DOHH2 (cell line): ENCODE results near the gene MRPS7.

ENCODE experiments used
- H3F3A ChIP-seq: fragments of 200-600 bp; sonication (generic), shearing (Covaris generic); 2 replicates; pipeline ENCODE4 v1.6.0; 2016; ENCODE audit warnings: antibody characterized with exemption, mild to moderate bottlenecking; ENCODE audit not compliant: control insufficient read depth, insufficient read depth
- H3K27ac ChIP-seq: fragments of 200-600 bp; sonication (generic); 2 replicates; pipeline ENCODE4 v1.5.1; 2014; ENCODE audit warnings: low read depth, mild to moderate bottlenecking, low read length, moderate library complexity
- H3K27me3 ChIP-seq: fragments of 200-600 bp; sonication (generic); 2 replicates; pipeline ENCODE4 v1.6.1; 2014; ENCODE audit warnings: mild to moderate bottlenecking, low read length, mixed read lengths; ENCODE audit not compliant: control insufficient read depth
- H3K36me3 ChIP-seq: fragments of 200-600 bp; sonication (generic); 2 replicates; pipeline ENCODE4 v1.6.1; 2014; ENCODE audit warnings: mild to moderate bottlenecking, low read length, moderate library complexity, mixed read lengths; ENCODE audit not compliant: control insufficient read depth
- H3K4me1 ChIP-seq: fragments of 200-600 bp; sonication (generic); 2 replicates; pipeline ENCODE4 v1.6.1; 2014; ENCODE audit warnings: mild to moderate bottlenecking, low read length, mixed read lengths; ENCODE audit not compliant: control insufficient read depth
- H3K4me2 ChIP-seq: fragments of 200-600 bp; sonication (generic); 2 replicates; pipeline ENCODE4 v1.6.0; 2014; ENCODE audit warnings: mild to moderate bottlenecking, low read length, moderate library complexity
- H3K4me3 ChIP-seq: fragments of 200-600 bp; sonication (generic); 2 replicates; pipeline ENCODE4 v1.5.1; 2014; ENCODE audit warnings: mild to moderate bottlenecking, low read length, mixed read lengths
- H3K79me2 ChIP-seq: fragments of 200-600 bp; sonication (generic); 2 replicates; pipeline ENCODE4 v1.6.1; 2014; ENCODE audit warnings: mild to moderate bottlenecking, low read length, mixed read lengths; ENCODE audit not compliant: control insufficient read depth
- H3K9me2 ChIP-seq: fragments of 200-600 bp; sonication (generic); replicated peaks from 2 replicates; pipeline ENCODE4 v1.6.1; 2014; ENCODE audit warnings: mild to moderate bottlenecking, low read length, mixed read lengths; ENCODE audit not compliant: control insufficient read depth
- H3K9me3 ChIP-seq: fragments of 200-600 bp; sonication (generic); 2 replicates; pipeline ENCODE4 v1.6.1; 2014; ENCODE audit warnings: antibody characterized with exemption, low read length, mixed read lengths; ENCODE audit not compliant: control insufficient read depth, insufficient read depth
- H4K20me1 ChIP-seq: fragments of 200-600 bp; sonication (generic); 2 replicates; pipeline ENCODE4 v1.6.0; 2014; ENCODE audit warnings: low read depth, mild to moderate bottlenecking, antibody characterized with exemption, low read length, moderate library complexity; ENCODE audit not compliant: control insufficient read depth, insufficient read depth
- CTCF ChIP-seq: fragments of 200-600 bp; sonication (generic); IDR thresholded peaks from one replicate; pipeline ENCODE4 v1.5.1; 2014; ENCODE audit warnings: antibody characterized with exemption, mild to moderate bottlenecking, low read depth, low read length; ENCODE audit not compliant: poor library complexity, severe bottlenecking
- EZH2phosphoT487 ChIP-seq: fragments of 200-600 bp; sonication (generic); IDR thresholded peaks from 2 replicates; pipeline ENCODE4 v1.6.1; 2017; ENCODE audit warnings: borderline replicate concordance, mild to moderate bottlenecking, antibody characterized with exemption, low read length, moderate library complexity, mixed read lengths

The MRPS7 gene

GRCh38 chr17:75239778-75240393 lies 21.8 kb upstream of the MRPS7 start:
- H4K20me1 ChIP-seq: peaks cover 4% of the 10 kb centered on the region; the same call in 1 of the 2 replicates
- H3K4me1 ChIP-seq: peaks cover 23% of the 10 kb centered on the region
- H3K27ac ChIP-seq: no peak overlapping the region
- H3K4me3 ChIP-seq: no peak overlapping the region
- peaks cover 95% of the 10 kb centered on the region for H3K36me3 ChIP-seq
- TF ChIP-seq CTCF (no peak), EZH2phosphoT487 (no peak)
- H3F3A ChIP-seq: peaks cover 11% of the 10 kb centered on the region; the same call in 1 of the 2 replicates
- H3K27me3 ChIP-seq: no peaks in the 10 kb centered on the region
- H3K79me2 ChIP-seq: no peaks in the 10 kb centered on the region
- H3K4me2 ChIP-seq: no peak overlapping the region
- H3K9me2 ChIP-seq: no peaks in the 10 kb centered on the region
- H3K9me3 ChIP-seq: no peaks in the 10 kb centered on the region

- TF ChIP-seq CTCF (peak; percentile 100), EZH2phosphoT487 (no peak)
- Histone ChIP-seq H3K27me3 (no peaks in the 10 kb centered on the region), H3K36me3 (peaks cover 95% of the 10 kb centered on the region), H3K79me2 (no peaks in the 10 kb centered on the region), H3K4me2 (no peak overlapping the region), H3K4me1 (peaks cover 30% of the 10 kb centered on the region), H3K9me2 (no peaks in the 10 kb centered on the region), H4K20me1 (peaks cover 4% of the 10 kb centered on the region; the same call in 1 of the 2 replicates), H3K4me3 (no peak overlapping the region), H3K27ac (no peak overlapping the region), H3F3A (peaks cover 6% of the 10 kb centered on the region; the same call in 1 of the 2 replicates), H3K9me3 (no peaks in the 10 kb centered on the region)
These were observed 21.1 kb upstream of the MRPS7 start for GRCh38 chr17:75240394-75241142.

GRCh38 chr17:75241143-75241430 lies 20.6 kb upstream of the MRPS7 start:
- Histone ChIP-seq H3F3A (peaks cover 5% of the 10 kb centered on the region; the same call in 1 of the 2 replicates), H3K4me3 (no peak overlapping the region), H3K9me3 (no peaks in the 10 kb centered on the region), H3K9me2 (no peaks in the 10 kb centered on the region), H3K4me2 (no peak overlapping the region), H3K27ac (no peak overlapping the region), H3K36me3 (peaks cover 96% of the 10 kb centered on the region), H3K27me3 (no peaks in the 10 kb centered on the region), H4K20me1 (peaks cover 4% of the 10 kb centered on the region; the same call in 1 of the 2 replicates), H3K79me2 (no peaks in the 10 kb centered on the region), H3K4me1 (peaks cover 35% of the 10 kb centered on the region)
- no peak for TF ChIP-seq CTCF
- TF ChIP-seq EZH2phosphoT487: no peak
